A549 treated with Hydrocortisone at 1 μM for 4 hours (cell line): ENCODE measurements around the gene ENO2. TPM values are rescaled to one million over a fixed set of nuclear protein-coding genes. Genes with fewer than 3 reads are reported as not detected.

Experiments
- total RNA-seq: library from RNA; stranded (reverse); fragments of 200-300 nt; extraction: Qiagen RNA extraction; gene quantifications from 5 replicates; pipeline ENCODE4 v1.2.3, GENCODE V29; 2022

Gene ENO2
- 32.5 to 40.3 TPM (median 34.5 TPM) in 5 replicates for total RNA-seq

GRCh38 chr12:6914246-6914946 is at the start of gene ENO2:
TSS of gene ENO2 (plus strand) at chr12:6914580. CDS start at chr12:6915833, 1,253 bp downstream.

GRCh38 chr12:6867413-6868210 is 46.8 kb upstream of the ENO2 start, which contains the start of gene TPI1:
TSS of gene TPI1 (plus strand) at chr12:6867531. CDS start at chr12:6867567, 36 bp downstream.

GRCh38 chr12:6873094-6874014 is 41.0 kb upstream of the ENO2 start, which contains the start of gene SPSB2:
TSS of gene SPSB2 (minus strand) at chr12:6873303. CDS start at chr12:6872901, 402 bp downstream.

GRCh38 chr12:6904280-6905276 is 9.8 kb upstream of the ENO2 start, which contains the start of gene LRRC23:
TSS of gene LRRC23 (plus strand) at chr12:6904822. CDS start at chr12:6905634, 812 bp downstream.

GRCh38 chr12:6927379-6928021 is 13.1 kb downstream of the ENO2 start, which contains the start of gene ATN1:
TSS of gene ATN1 (plus strand) at chr12:6927959. CDS start at chr12:6934002, 6,043 bp downstream.

GRCh38 chr12:6943722-6944380 is 29.5 kb downstream of the ENO2 start, which contains the start of the genes C12orf57 and RNU7-1:
TSS of gene C12orf57 (plus strand) at chr12:6944022. CDS start at chr12:6944122, 100 bp downstream.
TSS of gene RNU7-1 (plus strand) at chr12:6943816.

GRCh38 chr12:6950811-6951540 is 36.6 kb downstream of the ENO2 start, which contains the start of gene PTPN6:
TSS of gene PTPN6 (plus strand) at chr12:6951356. CDS start at chr12:6951513, 157 bp downstream.

Other genes starting within 250 kb of the ENO2 start
- 53.8 to 60.6 TPM (median 58.4 TPM) in 5 replicates for gene ZNF384, start 225.2 kb upstream of the ENO2 start, total RNA-seq
- gene PIANP, start 213.8 kb upstream of the ENO2 start, total RNA-seq, result 0.76 to 1.1 TPM (median 0.84 TPM) in 5 replicates
- 48.4 to 56.5 TPM (median 55.4 TPM) in 5 replicates for gene COPS7A, start 190.5 kb upstream of the ENO2 start, total RNA-seq
- 246 to 305 TPM (median 296 TPM) in 5 replicates for gene MLF2, start 161.4 kb upstream of the ENO2 start, total RNA-seq
- gene PTMS, start 148.2 kb upstream of the ENO2 start, total RNA-seq, result 588 to 898 TPM (median 880 TPM) in 5 replicates
- gene LAG3, start 142.1 kb upstream of the ENO2 start, total RNA-seq, result 0.51 to 1.9 TPM (median 1.7 TPM) in 5 replicates
- not detected in 5 replicates for gene CD4, start 125.1 kb upstream of the ENO2 start, total RNA-seq
- 0.28 to 0.51 TPM (median 0.38 TPM) in 5 replicates for gene GPR162, start 92.8 kb upstream of the ENO2 start, total RNA-seq
- gene P3H3, start 86.2 kb upstream of the ENO2 start, total RNA-seq, result 23.9 to 29.0 TPM (median 26.3 TPM) in 5 replicates
- gene GNB3, start 73.7 kb upstream of the ENO2 start, total RNA-seq, result 1.0 to 2.0 TPM (median 1.6 TPM) in 5 replicates
- gene CDCA3, start 63.3 kb upstream of the ENO2 start, total RNA-seq, result 73.1 to 82.3 TPM (median 77.5 TPM) in 5 replicates
- gene USP5, start 62.4 kb upstream of the ENO2 start, total RNA-seq, result 71.7 to 88.7 TPM (median 74.7 TPM) in 5 replicates
- gene TPI1, start 47.0 kb upstream of the ENO2 start, total RNA-seq, result 1,586 to 1,659 TPM (median 1,629 TPM) in 5 replicates
- gene SPSB2, start 41.3 kb upstream of the ENO2 start, total RNA-seq, result 27.8 to 35.3 TPM (median 31.2 TPM) in 5 replicates
- 15.4 to 18.3 TPM (median 17.3 TPM) in 5 replicates for gene LRRC23, start 9.8 kb upstream of the ENO2 start, total RNA-seq
- gene ATN1, start 13.4 kb downstream of the ENO2 start, total RNA-seq, result 60.2 to 72.4 TPM (median 67.4 TPM) in 5 replicates
- gene RNU7-1, start 29.2 kb downstream of the ENO2 start, total RNA-seq, result not detected in 5 replicates
- gene C12orf57, start 29.4 kb downstream of the ENO2 start, total RNA-seq, result 256 to 322 TPM (median 309 TPM) in 5 replicates
- gene PTPN6, start 36.8 kb downstream of the ENO2 start, total RNA-seq, result 9.5 to 13.3 TPM (median 11.7 TPM) in 5 replicates
- 320 to 342 TPM (median 331 TPM) in 5 replicates for gene PHB2, start 56.1 kb downstream of the ENO2 start, total RNA-seq
- 60.1 to 66.2 TPM (median 62.6 TPM) in 5 replicates for gene EMG1, start 56.3 kb downstream of the ENO2 start, total RNA-seq
- gene LPCAT3, start 103.9 kb downstream of the ENO2 start, total RNA-seq, result 27.2 to 31.6 TPM (median 29.5 TPM) in 5 replicates
- 40.4 to 68.0 TPM (median 43.8 TPM) in 5 replicates for gene C1S, start 146.1 kb downstream of the ENO2 start, total RNA-seq
- gene C1R, start 177.9 kb downstream of the ENO2 start, total RNA-seq, result 27.6 to 49.7 TPM (median 32.4 TPM) in 5 replicates
- gene C1RL, start 194.6 kb downstream of the ENO2 start, total RNA-seq, result 12.4 to 14.9 TPM (median 14.6 TPM) in 5 replicates
- gene RBP5, start 214.3 kb downstream of the ENO2 start, total RNA-seq, result not detected in 5 replicates
- 14.6 to 16.7 TPM (median 15.2 TPM) in 5 replicates for gene CLSTN3, start 215.8 kb downstream of the ENO2 start, total RNA-seq